HCT116 (cell line): ENCODE data around the gene SLC4A7.

ENCODE experiments used
- CEBPB ChIP-seq: IDR thresholded peaks from 2 replicates; pipeline ENCODE4 v1.6.1; 2012; ENCODE audit warnings: low read depth
- CTCF ChIP-seq, 3 experiments: fragments of 200-600 bp in 1 of 3; sonication (generic) in 1 of 3; IDR thresholded peaks in 2 of 3; conservative IDR thresholded peaks in 1 of 3; 2 replicates each; pipeline ENCODE4 v1.5.1; 2012 to 2017; ENCODE audit warnings: low read depth in 2 of 3, low read length in 2 of 3, antibody characterized with exemption in 1 of 3, borderline replicate concordance in 1 of 3, control low read depth in 1 of 3, mild to moderate bottlenecking in 1 of 3, mixed read lengths in 1 of 3, mixed run types in 1 of 3, moderate library complexity in 1 of 3; ENCODE audit not compliant: insufficient read depth in 1 of 3
- ELF1 ChIP-seq: IDR thresholded peaks from 2 replicates; pipeline ENCODE4 v1.6.1; 2012; ENCODE audit warnings: low read depth, borderline replicate concordance
- EZH2 ChIP-seq: fragments of 200-600 bp; sonication (generic); IDR thresholded peaks from 2 replicates; pipeline ENCODE4 v1.6.1; 2017; ENCODE audit warnings: antibody characterized with exemption, mixed run types
- MAX ChIP-seq: IDR thresholded peaks from 2 replicates; pipeline ENCODE4 v1.6.1; 2012
- POLR2A ChIP-seq: IDR thresholded peaks from 2 replicates; pipeline ENCODE4 v1.7.0; 2011; ENCODE audit warnings: borderline replicate concordance; ENCODE audit not compliant: insufficient read depth, insufficient read length; ENCODE audit errors: extremely low read depth
- POLR2AphosphoS5 ChIP-seq: IDR thresholded peaks from 2 replicates; pipeline ENCODE4 v1.6.1; 2011; ENCODE audit warnings: mild to moderate bottlenecking, low read depth, low read length, moderate library complexity
- RAD21 ChIP-seq: IDR thresholded peaks from 2 replicates; pipeline ENCODE4 v1.6.1; 2012; ENCODE audit warnings: low read depth, mild to moderate bottlenecking
- SIN3A ChIP-seq: IDR thresholded peaks from 2 replicates; pipeline ENCODE4 v1.6.1; 2012; ENCODE audit warnings: low read depth
- SP1 ChIP-seq: IDR thresholded peaks from 2 replicates; pipeline ENCODE4 v1.6.1; 2012; ENCODE audit warnings: low read depth
- SRF ChIP-seq: IDR thresholded peaks from 2 replicates; pipeline ENCODE4 v1.6.1; 2012; ENCODE audit warnings: low read depth
- TCF7L2 ChIP-seq: IDR thresholded peaks from 2 replicates; pipeline ENCODE4 v1.7.0; 2011; ENCODE audit warnings: borderline replicate concordance, inconsistent platforms; ENCODE audit not compliant: insufficient read depth, insufficient read length; ENCODE audit errors: extremely low read depth
- YY1 ChIP-seq: IDR thresholded peaks from 2 replicates; pipeline ENCODE4 v1.6.1; 2011; ENCODE audit warnings: low read length, low read depth, moderate library complexity, mild to moderate bottlenecking; ENCODE audit not compliant: insufficient replicate concordance; ENCODE audit errors: extremely low read depth

- TF ChIP-seq POLR2A (no peak), SIN3A (no peak), CTCF (IDR thresholded peaks at IDR 0.05 in 2 of 3, conservative IDR thresholded peaks at IDR 0.05 in 1 of 3; ENCODE audit: borderline replicate concordance in 1 of 3, insufficient read depth in 1 of 3, low read depth in 2 of 3, low read length in 2 of 3) (no peak), ELF1 (no peak), SP1 (no peak), CEBPB (no peak), SRF (no peak), RAD21 (no peak), MAX (no peak), EZH2 (no peak), YY1 (no peak), POLR2AphosphoS5 (no peak), TCF7L2 (no peak)
These were observed 98.7 kb downstream of the SLC4A7 start for GRCh38 chr3:27385504-27385903.
